SK-N-SH (cell line): ENCODE measurements around the gene PLD4. TPM values are rescaled to one million over a fixed set of nuclear protein-coding genes. Genes with fewer than 3 reads are reported as not detected.

Experiments
- CTCF ChIA-PET: fragments of 300-600, 350-600 bp; formaldehyde crosslinking; extraction: SDS; loops from one replicate; lab custom pipeline; 2021; lab: Yijun Ruan, JAX
- POLR2A ChIA-PET: fragments of 350-600 bp; sonication (Branson Sonifier 250); formaldehyde crosslinking; extraction: SDS; loops from one replicate; lab custom pipeline; 2020; ENCODE audit warnings: antibody characterized with exemption, inconsistent platforms; lab: Yijun Ruan, JAX
- DNase-seq: peaks from one replicate; pipeline ENCODE4 v3.0.0; 2012
- H2AFZ ChIP-seq: fragments of 200-600 bp; sonication (generic); 2 replicates; pipeline ENCODE4 v1.8.1; 2016; ENCODE audit warnings: antibody characterized with exemption, mild to moderate bottlenecking, low read depth
- H3F3A ChIP-seq: fragments of 200-600 bp; sonication (generic); replicated peaks from 2 replicates; pipeline ENCODE3; 2016; ENCODE audit warnings: antibody characterized with exemption, mild to moderate bottlenecking; ENCODE audit not compliant: insufficient read depth
- H3K27ac ChIP-seq, 2 experiments: fragments of 200-500 bp in 1 of 2; fragments of 200-600 bp in 1 of 2; sonication (Bioruptor generic) in 1 of 2; sonication (generic), shearing (Covaris generic) in 1 of 2; 2 replicates each; pipeline versions ENCODE4 v1.5.1 to v1.6.1; 2014 to 2016; ENCODE audit warnings: low read depth in 2 of 2, inconsistent platforms in 1 of 2, low read length in 1 of 2, mild to moderate bottlenecking in 1 of 2, mixed read lengths in 1 of 2
- H3K27me3 ChIP-seq: fragments of 200-600 bp; sonication (generic), shearing (Covaris generic); 2 replicates; pipeline ENCODE4 v1.6.1; 2016; ENCODE audit warnings: mixed run types; ENCODE audit not compliant: insufficient read depth
- H3K36me3 ChIP-seq, 2 experiments: fragments of 200-500 bp in 1 of 2; fragments of 200-600 bp in 1 of 2; sonication (Bioruptor generic) in 1 of 2; sonication (generic) in 1 of 2; replicated peaks in 1 of 2; 2 replicates each; pipeline versions ENCODE3 to v1.5.1; 2014 to 2016; ENCODE audit warnings: low read length in 1 of 2, mild to moderate bottlenecking in 1 of 2; ENCODE audit not compliant: insufficient read depth in 2 of 2, control insufficient read depth in 1 of 2
- H3K4me1 ChIP-seq, 2 experiments: fragments of 200-500 bp in 1 of 2; fragments of 200-600 bp in 1 of 2; sonication (Bioruptor generic) in 1 of 2; sonication (generic), shearing (Covaris generic) in 1 of 2; 2 replicates each; pipeline versions ENCODE4 v1.5.1 to v1.6.1; 2014 to 2016; ENCODE audit warnings: low read depth in 1 of 2, low read length in 1 of 2, mixed run types in 1 of 2; ENCODE audit not compliant: insufficient read depth in 2 of 2, control insufficient read depth in 1 of 2
- H3K4me2 ChIP-seq: fragments of 200-600 bp; sonication (generic), shearing (Covaris generic); 2 replicates; pipeline ENCODE4 v1.6.1; 2017; ENCODE audit warnings: mixed run types
- H3K4me3 ChIP-seq, 2 experiments: fragments of 200-500 bp in 1 of 2; fragments of 200-600 bp in 1 of 2; sonication (Bioruptor generic) in 1 of 2; sonication (generic), shearing (Covaris generic) in 1 of 2; 2 replicates each; pipeline versions ENCODE4 v1.5.1 to v1.8.1; 2014 to 2016; ENCODE audit warnings: low read depth in 2 of 2, inconsistent platforms in 1 of 2, low read length in 1 of 2, mild to moderate bottlenecking in 1 of 2, mixed read lengths in 1 of 2, moderate library complexity in 1 of 2
- H3K79me2 ChIP-seq: fragments of 200-600 bp; sonication (generic); 2 replicates; pipeline ENCODE4 v1.8.1; 2017; ENCODE audit warnings: mild to moderate bottlenecking; ENCODE audit not compliant: insufficient read depth
- H3K9ac ChIP-seq: fragments of 200-600 bp; sonication (generic); 2 replicates; pipeline ENCODE4 v1.6.1; 2017; ENCODE audit warnings: mixed run types
- H3K9me2 ChIP-seq: fragments of 200-600 bp; sonication (generic); 2 replicates; pipeline ENCODE4 v1.6.1; 2017; ENCODE audit warnings: mixed run types
- H3K9me3 ChIP-seq: fragments of 200-600 bp; sonication (generic); 2 replicates; pipeline ENCODE4 v1.6.1; 2017; ENCODE audit warnings: mixed run types, mild to moderate bottlenecking, moderate library complexity
- H4K20me1 ChIP-seq: fragments of 200-600 bp; sonication (generic); 2 replicates; pipeline ENCODE4 v1.6.1; 2017; ENCODE audit warnings: mild to moderate bottlenecking, mixed run types; ENCODE audit not compliant: insufficient read depth
- CTCF ChIP-seq: fragments of 200-600 bp; sonication (generic); IDR thresholded peaks from 2 replicates; pipeline ENCODE4 v1.6.1; 2017; ENCODE audit warnings: antibody characterized with exemption, mild to moderate bottlenecking, moderate library complexity
- ELF1 ChIP-seq: IDR thresholded peaks from 2 replicates; pipeline ENCODE4 v1.4.0; 2012
- EP300 ChIP-seq, 2 experiments: IDR thresholded peaks; 2 replicates each; pipeline versions ENCODE4 v1.4.0 to v1.6.1; 2012; ENCODE audit warnings: borderline replicate concordance in 1 of 2, low read depth in 1 of 2, low read length in 1 of 2
- EZH2phosphoT487 ChIP-seq: fragments of 200-600 bp; sonication (generic); IDR thresholded peaks from 2 replicates; pipeline ENCODE4 v1.6.1; 2017; ENCODE audit warnings: low read depth, mixed run types, mild to moderate bottlenecking, antibody characterized with exemption, moderate library complexity, borderline replicate concordance
- FOSL2 ChIP-seq: IDR thresholded peaks from 2 replicates; pipeline ENCODE4 v1.4.0; 2012; ENCODE audit warnings: low read depth, mild to moderate bottlenecking, moderate library complexity, borderline replicate concordance
- FOXJ3 ChIP-seq: sonication (generic); formaldehyde crosslinking; IDR thresholded peaks from 2 replicates; pipeline ENCODE4 v1.5.1; 2020; ENCODE audit warnings: mild to moderate bottlenecking, missing genetic modification reagents
- GABPA ChIP-seq: IDR thresholded peaks from 2 replicates; pipeline ENCODE4 v1.4.0; 2012; ENCODE audit warnings: low read depth, mild to moderate bottlenecking
- GATA2 ChIP-seq: sonication (generic); formaldehyde crosslinking; IDR thresholded peaks from 2 replicates; pipeline ENCODE4 v1.5.0; 2020; ENCODE audit warnings: mild to moderate bottlenecking, missing genetic modification reagents
- IRF3 ChIP-seq: fragments of 150-350 bp; IDR thresholded peaks from 2 replicates; pipeline ENCODE4 v1.6.1; 2016; ENCODE audit warnings: mild to moderate bottlenecking, low read depth, low read length
- JUND ChIP-seq: IDR thresholded peaks from 2 replicates; pipeline ENCODE4 v1.4.0; 2012
- MXI1 ChIP-seq: IDR thresholded peaks from 2 replicates; pipeline ENCODE4 v1.6.1; 2012; ENCODE audit warnings: mild to moderate bottlenecking, low read depth, low read length, improper control_type of control experiment
- NFIC ChIP-seq: IDR thresholded peaks from 2 replicates; pipeline ENCODE4 v1.4.0; 2012; ENCODE audit warnings: borderline replicate concordance
- PBX3 ChIP-seq: IDR thresholded peaks from 2 replicates; pipeline ENCODE4; 2012
- RAD21 ChIP-seq: IDR thresholded peaks from 2 replicates; pipeline ENCODE4 v1.6.1; 2012; ENCODE audit warnings: mild to moderate bottlenecking, low read length
- RCOR1 ChIP-seq: fragments of 150-350 bp; IDR thresholded peaks from 2 replicates; pipeline ENCODE4 v1.6.1; 2017; ENCODE audit warnings: antibody characterized with exemption, low read length
- SIN3A ChIP-seq: IDR thresholded peaks from 2 replicates; pipeline ENCODE4 v1.6.1; 2012; ENCODE audit warnings: low read depth, mild to moderate bottlenecking, low read length, moderate library complexity, borderline replicate concordance
- TAF1 ChIP-seq: IDR thresholded peaks from 2 replicates; pipeline ENCODE4 v1.6.1; 2012; ENCODE audit warnings: low read depth, mild to moderate bottlenecking, low read length, moderate library complexity, borderline replicate concordance
- USF2 ChIP-seq: fragments of 150-350 bp; IDR thresholded peaks from 2 replicates; pipeline ENCODE4 v1.6.1; 2017; ENCODE audit warnings: antibody characterized with exemption, low read length, low read depth, borderline replicate concordance
- ZBTB33 ChIP-seq: IDR thresholded peaks from 2 replicates; pipeline ENCODE4 v1.4.0; 2012; ENCODE audit warnings: low read depth, borderline replicate concordance
- WGBS: methylation state at CpG from one replicate; pipeline ENCODE4 v1.1.6; 2017; ENCODE audit warnings: low lambda C conversion rate; 5-methylcytosine and 5-hydroxymethylcytosine counted together
- polyA plus RNA-seq, 3 experiments: library from polyadenylated mRNA; depleted of rRNA; stranded (reverse); fragments of >200 nt; gene quantifications; 2 replicates each; pipeline ENCODE4 v1.2.3, GENCODE V29; 2012

The PLD4 gene
- polyA plus RNA-seq, 1 of the 3 experiments (the other 2 are of a cell fraction) = 0.02 TPM

- TF ChIP-seq IRF3 (no peak), EP300 (IDR thresholded peaks at IDR 0.05; ENCODE audit: borderline replicate concordance in 1 of 2, low read depth in 1 of 2, low read length in 1 of 2) (no peak), GABPA (no peak), RAD21 (no peak), NFIC (no peak), EZH2phosphoT487 (no peak)
These were observed 31.9 kb upstream of the PLD4 start (continued) for GRCh38 chr14:104892531-104893434.

- 88% methylated on average over 26 of the region's 39 CpGs for WGBS
- no peaks in the 10 kb centered on the region for H3K27me3 ChIP-seq
- POLR2A ChIA-PET = interaction anchor here (1.6 kb wide), 1 partner anchor 15 kb away, joined by 3 read pairs; no protein-coding TSS in a partner anchor
- H4K20me1 ChIP-seq = no peaks in the 10 kb centered on the region
- no peaks in the 10 kb centered on the region for H3K79me2 ChIP-seq
- no peak overlapping the region for H3K4me3 ChIP-seq
- H2AFZ ChIP-seq = no peak overlapping the region
- peaks cover 0 to 6% of the 10 kb centered on the region in 2 experiments; a peak in 1 of 4 replicates for H3K4me1 ChIP-seq
- no peaks in the 10 kb centered on the region for H3K9me3 ChIP-seq
- no peak for DNase-seq
- H3K4me2 ChIP-seq = no peak overlapping the region
- no peaks in the 10 kb centered on the region for H3F3A ChIP-seq
- H3K36me3 ChIP-seq = no peaks in the 10 kb centered on the region
- no peaks in the 10 kb centered on the region for H3K9me2 ChIP-seq
- H3K9ac ChIP-seq = no peak overlapping the region
- H3K27ac ChIP-seq = no peak overlapping the region
- CTCF ChIA-PET = interaction anchor here (1.1 to 6.7 kb wide), 6 partner anchors 10 to 154 kb away, joined by 3 to 51 read pairs (median 6); no protein-coding TSS in a partner anchor
- TF ChIP-seq USF2 = no peak
- no peak for TF ChIP-seq NFIC
- TF ChIP-seq MXI1 = no peak
- no peak for TF ChIP-seq CTCF
- TF ChIP-seq GATA2 (CRISPR knock-in tag) = no peak
- TF ChIP-seq RAD21 = no peak
- TF ChIP-seq FOXJ3 = no peak
- TF ChIP-seq FOSL2 = no peak
- no peak for TF ChIP-seq JUND
- TF ChIP-seq ELF1 = no peak
- no peak for TF ChIP-seq IRF3
- no peak for TF ChIP-seq PBX3
- TF ChIP-seq SIN3A = no peak
- TF ChIP-seq TAF1 = no peak
- no peak for TF ChIP-seq ZBTB33
- TF ChIP-seq RCOR1 = no peak
These were observed 31.1 kb upstream of the PLD4 start for GRCh38 chr14:104893435-104894207.
